Hair follicular keratinocyte (primary cell): ENCODE measurements around the gene DSG1. TPM values are rescaled to one million over a fixed set of nuclear protein-coding genes. Genes with fewer than 3 reads are reported as not detected.

Experiments used
- total RNA-seq: library from RNA; depleted of rRNA; stranded (reverse); fragments of >200 nt; gene quantifications from 2 replicates; pipeline ENCODE4 v1.2.3, GENCODE V29; 2015

DSG1 gene
- 0.38 and 0.55 TPM in 2 replicates for total RNA-seq

DNA sequence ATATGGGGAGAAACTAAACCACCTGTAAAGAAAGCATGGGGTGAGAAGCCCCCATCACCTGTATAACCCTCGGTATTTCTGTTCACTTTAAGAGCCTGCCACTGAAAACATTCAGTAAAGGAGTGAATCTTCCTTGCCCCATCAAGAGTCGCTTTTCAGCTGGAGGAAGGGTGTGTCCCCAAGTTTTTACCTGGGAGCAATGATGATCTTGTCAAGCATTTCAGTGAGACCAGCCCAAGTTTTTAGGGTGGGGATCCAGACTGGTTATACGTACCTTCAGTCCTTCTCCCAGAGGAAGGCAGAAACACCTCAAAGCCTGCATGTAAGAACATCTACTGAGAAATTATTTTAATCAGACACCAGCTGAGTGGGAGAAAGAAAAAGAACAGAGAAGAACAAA, at the start of gene DSG1:
Gene DSG1, plus strand, starts transcription at position 301 of the 400 bp plus-strand sequence. CDS start 141 bp downstream, outside the sequence.

DNA sequence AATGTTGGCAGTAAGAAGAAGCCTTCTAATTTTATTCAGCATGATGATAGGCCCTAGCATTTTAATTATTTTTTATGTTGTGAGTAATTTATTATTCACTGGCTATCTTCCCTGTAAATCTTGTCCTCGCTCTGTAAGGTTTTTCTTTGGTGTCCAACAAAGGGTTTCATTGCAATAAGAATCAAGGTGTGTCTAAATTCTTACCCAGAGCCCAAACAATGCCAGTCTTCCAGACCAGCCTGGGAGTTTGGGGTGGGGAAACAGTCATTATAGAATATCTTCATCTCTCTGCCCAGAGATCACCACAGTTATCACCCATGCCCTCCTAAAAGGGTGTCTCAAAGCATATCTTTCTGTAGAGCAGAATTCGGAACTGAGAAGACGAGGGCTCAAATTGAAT, 58.5 kb downstream of the DSG1 start, which contains the start of gene DSG4:
Gene DSG4, plus strand, starts transcription at position 301 of the 400 bp plus-strand sequence. CDS start 135 bp downstream, outside the sequence.

Other genes with a start within 250 kb of the DSG1 start
- gene DSC2, start 215.7 kb upstream of the DSG1 start, total RNA-seq = 13.2 and 19.4 TPM in 2 replicates
- 0.08 TPM in 2 replicates for gene DSC1, start 155.3 kb upstream of the DSG1 start, total RNA-seq
- under 0.01 TPM in 1 of 2 replicates, not detected in the other for gene DSG4, start 58.6 kb downstream of the DSG1 start, total RNA-seq
- 72.8 and 139 TPM in 2 replicates for gene DSG3, start 129.6 kb downstream of the DSG1 start, total RNA-seq
- gene DSG2, start 180.0 kb downstream of the DSG1 start, total RNA-seq = 53.2 and 73.2 TPM in 2 replicates